ENCODE data around the gene CNRIP1.

DNA sequence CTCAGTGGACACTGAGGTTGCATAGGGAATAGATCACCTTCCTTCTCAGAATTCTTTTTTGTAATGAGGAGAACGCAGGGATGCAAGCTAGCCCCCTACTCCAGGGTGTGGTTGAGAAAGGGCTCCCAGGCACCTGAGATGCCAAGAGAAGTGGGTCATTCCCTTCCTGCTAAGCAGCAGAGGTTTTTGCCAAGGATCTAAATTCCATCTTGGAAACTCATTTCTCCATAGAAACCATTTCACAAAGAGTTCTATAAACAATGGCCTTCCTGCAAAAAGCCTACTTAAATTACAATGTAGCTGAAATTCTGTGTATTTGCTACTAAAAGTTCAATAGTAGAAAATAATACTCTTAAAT, 63.7 kb downstream of the CNRIP1 start:
- no peak for TF ChIP-seq POLR2A (IDR thresholded peaks at IDR 0.05)
- TF ChIP-seq, protein P1, sequence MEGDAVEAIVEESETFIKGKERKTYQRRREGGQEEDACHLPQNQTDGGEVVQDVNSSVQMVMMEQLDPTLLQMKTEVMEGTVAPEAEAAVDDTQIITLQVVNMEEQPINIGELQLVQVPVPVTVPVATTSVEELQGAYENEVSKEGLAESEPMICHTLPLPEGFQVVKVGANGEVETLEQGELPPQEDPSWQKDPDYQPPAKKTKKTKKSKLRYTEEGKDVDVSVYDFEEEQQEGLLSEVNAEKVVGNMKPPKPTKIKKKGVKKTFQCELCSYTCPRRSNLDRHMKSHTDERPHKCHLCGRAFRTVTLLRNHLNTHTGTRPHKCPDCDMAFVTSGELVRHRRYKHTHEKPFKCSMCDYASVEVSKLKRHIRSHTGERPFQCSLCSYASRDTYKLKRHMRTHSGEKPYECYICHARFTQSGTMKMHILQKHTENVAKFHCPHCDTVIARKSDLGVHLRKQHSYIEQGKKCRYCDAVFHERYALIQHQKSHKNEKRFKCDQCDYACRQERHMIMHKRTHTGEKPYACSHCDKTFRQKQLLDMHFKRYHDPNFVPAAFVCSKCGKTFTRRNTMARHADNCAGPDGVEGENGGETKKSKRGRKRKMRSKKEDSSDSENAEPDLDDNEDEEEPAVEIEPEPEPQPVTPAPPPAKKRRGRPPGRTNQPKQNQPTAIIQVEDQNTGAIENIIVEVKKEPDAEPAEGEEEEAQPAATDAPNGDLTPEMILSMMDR (IDR thresholded peaks at IDR 0.05), result no peak

All from vagina (tissue), 2 donors.